Transverse colon (tissue), 4 donors: Measurements from ENCODE around the gene NOCT.

Experiments used
- EP300 ChIP-seq: sonication (generic); formaldehyde crosslinking; IDR thresholded peaks from one replicate; pipeline ENCODE4 v1.6.1; 2017; ENCODE audit warnings: antibody characterized with exemption, low read depth
- POLR2A ChIP-seq: fragments of 450-650 bp; IDR thresholded peaks from one replicate; pipeline ENCODE4 v1.6.1; 2016; ENCODE audit warnings: antibody characterized with exemption, mild to moderate bottlenecking, moderate library complexity
- POLR2AphosphoS5 ChIP-seq, 3 donors: sonication (generic); formaldehyde crosslinking; IDR thresholded peaks; one replicate each; pipeline ENCODE4 v1.6.1; 2016; ENCODE audit warnings: antibody characterized with exemption in 3 of 3
- TF ChIP-seq, protein P1 (sequence below), 5 experiments: fragments of 200-600 bp in 3 of 5; fragments of 450-650 bp in 2 of 5; sonication (generic) in 3 of 5; IDR thresholded peaks; 1 replicate in 2 of 5; 2 replicates in 3 of 5; pipeline ENCODE4 v1.5.1; 2016 to 2017; ENCODE audit warnings: antibody characterized with exemption in 5 of 5, inconsistent platforms in 3 of 5, mild to moderate bottlenecking in 2 of 5, moderate library complexity in 1 of 5

DNA sequence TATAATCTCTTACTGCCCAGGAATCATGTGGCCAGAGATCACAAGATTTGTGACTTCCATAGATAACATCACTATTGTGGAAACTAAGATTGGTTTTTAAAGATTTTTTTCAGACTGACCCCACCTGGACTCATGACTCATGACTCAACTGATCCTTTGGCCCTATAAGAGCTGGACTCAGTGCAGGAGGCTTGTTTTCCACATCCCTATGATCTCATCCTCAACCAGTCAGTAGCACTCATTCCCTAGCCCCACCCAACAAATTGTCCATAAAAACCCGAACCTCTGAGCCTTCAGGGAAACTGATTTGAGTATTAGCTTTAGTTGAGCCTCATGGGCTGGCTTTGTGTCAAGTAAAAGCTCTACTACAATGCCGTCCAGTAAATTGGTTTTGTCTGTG, 7.9 kb upstream of the NOCT start:
- TF ChIP-seq, protein P1, sequence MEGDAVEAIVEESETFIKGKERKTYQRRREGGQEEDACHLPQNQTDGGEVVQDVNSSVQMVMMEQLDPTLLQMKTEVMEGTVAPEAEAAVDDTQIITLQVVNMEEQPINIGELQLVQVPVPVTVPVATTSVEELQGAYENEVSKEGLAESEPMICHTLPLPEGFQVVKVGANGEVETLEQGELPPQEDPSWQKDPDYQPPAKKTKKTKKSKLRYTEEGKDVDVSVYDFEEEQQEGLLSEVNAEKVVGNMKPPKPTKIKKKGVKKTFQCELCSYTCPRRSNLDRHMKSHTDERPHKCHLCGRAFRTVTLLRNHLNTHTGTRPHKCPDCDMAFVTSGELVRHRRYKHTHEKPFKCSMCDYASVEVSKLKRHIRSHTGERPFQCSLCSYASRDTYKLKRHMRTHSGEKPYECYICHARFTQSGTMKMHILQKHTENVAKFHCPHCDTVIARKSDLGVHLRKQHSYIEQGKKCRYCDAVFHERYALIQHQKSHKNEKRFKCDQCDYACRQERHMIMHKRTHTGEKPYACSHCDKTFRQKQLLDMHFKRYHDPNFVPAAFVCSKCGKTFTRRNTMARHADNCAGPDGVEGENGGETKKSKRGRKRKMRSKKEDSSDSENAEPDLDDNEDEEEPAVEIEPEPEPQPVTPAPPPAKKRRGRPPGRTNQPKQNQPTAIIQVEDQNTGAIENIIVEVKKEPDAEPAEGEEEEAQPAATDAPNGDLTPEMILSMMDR (IDR thresholded peaks at IDR 0.05) = no peak
- TF ChIP-seq POLR2AphosphoS5 (IDR thresholded peaks at IDR 0.05) = peak in 1 of 3 donors; percentile 26
- TF ChIP-seq POLR2A = no peak
- no peak for TF ChIP-seq EP300
